Ovary (tissue), 3 donors: ENCODE measurements around the gene SLC6A12.

Experiments
- CTCF ChIP-seq, 3 donors: fragments of 450-650 bp in 2 of 3; fragments of 200-600 bp in 1 of 3; IDR thresholded peaks; one replicate each; pipeline versions ENCODE4 v1.5.1 to v1.8.0; 2016 to 2022; ENCODE audit warnings: antibody characterized with exemption in 3 of 3, mild to moderate bottlenecking in 1 of 3
- POLR2A ChIP-seq: fragments of 450-650 bp; IDR thresholded peaks from one replicate; pipeline ENCODE4 v1.6.1; 2017; ENCODE audit warnings: antibody characterized with exemption, mild to moderate bottlenecking, moderate library complexity
- donor health status: DM: no; HTN: no; CAD: no.

GRCh38 chr12:256958-257357 is 43.0 kb upstream of the SLC6A12 start:
- TF ChIP-seq CTCF (IDR thresholded peaks at IDR 0.05) (no peak), POLR2A (no peak)
